NCI-H2196 treated with DMSO at 0.1 percent for 48 hours (cell line): ENCODE data around the gene GABPB2.

Experiments used
- DNase-seq: peaks from one replicate; lab custom pipeline; 2025; ENCODE audit not compliant: unreplicated experiment; lab: John Stamatoyannopoulos, UW

GABPB2 gene

GRCh38 chr1:151164732-151165280, 94.2 kb downstream of the GABPB2 start:
- DNase-seq = no peak

GRCh38 chr1:151165281-151165737, 94.7 kb downstream of the GABPB2 start:
- no peak for DNase-seq

GRCh38 chr1:151165738-151166504, 95.4 kb downstream of the GABPB2 start, which contains the start of the genes LYSMD1 and SCNM1:
Gene LYSMD1 (minus strand): TSS chr1:151165902. CDS start chr1:151165258, 644 bp downstream.
Gene SCNM1 (plus strand): TSS chr1:151166144. CDS start chr1:151166153, 9 bp downstream.
- DNase-seq = peak; percentile 96

- no peak for DNase-seq
Observed at GRCh38 chr1:151166505-151166956, 96.0 kb downstream of the GABPB2 start.

- DNase-seq = no peak
Observed at GRCh38 chr1:151167116-151167515, 96.6 kb downstream of the GABPB2 start.

- DNase-seq = no peak
Observed at GRCh38 chr1:151171190-151171589, 100.6 kb downstream of the GABPB2 start.
